LNCAP (cell line): ENCODE data around the gene TSHZ1.

Source experiments
- TF ChIP-seq, protein P1 (sequence below): fragments of 450-650 bp; IDR thresholded peaks from 2 replicates; pipeline ENCODE4 v1.5.1; 2017; ENCODE audit warnings: mild to moderate bottlenecking

TSHZ1 gene

GRCh38 chr18:75287700-75288099 lies 77.1 kb downstream of the TSHZ1 start:
- TF ChIP-seq, protein P1, sequence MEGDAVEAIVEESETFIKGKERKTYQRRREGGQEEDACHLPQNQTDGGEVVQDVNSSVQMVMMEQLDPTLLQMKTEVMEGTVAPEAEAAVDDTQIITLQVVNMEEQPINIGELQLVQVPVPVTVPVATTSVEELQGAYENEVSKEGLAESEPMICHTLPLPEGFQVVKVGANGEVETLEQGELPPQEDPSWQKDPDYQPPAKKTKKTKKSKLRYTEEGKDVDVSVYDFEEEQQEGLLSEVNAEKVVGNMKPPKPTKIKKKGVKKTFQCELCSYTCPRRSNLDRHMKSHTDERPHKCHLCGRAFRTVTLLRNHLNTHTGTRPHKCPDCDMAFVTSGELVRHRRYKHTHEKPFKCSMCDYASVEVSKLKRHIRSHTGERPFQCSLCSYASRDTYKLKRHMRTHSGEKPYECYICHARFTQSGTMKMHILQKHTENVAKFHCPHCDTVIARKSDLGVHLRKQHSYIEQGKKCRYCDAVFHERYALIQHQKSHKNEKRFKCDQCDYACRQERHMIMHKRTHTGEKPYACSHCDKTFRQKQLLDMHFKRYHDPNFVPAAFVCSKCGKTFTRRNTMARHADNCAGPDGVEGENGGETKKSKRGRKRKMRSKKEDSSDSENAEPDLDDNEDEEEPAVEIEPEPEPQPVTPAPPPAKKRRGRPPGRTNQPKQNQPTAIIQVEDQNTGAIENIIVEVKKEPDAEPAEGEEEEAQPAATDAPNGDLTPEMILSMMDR = no peak

DNA sequence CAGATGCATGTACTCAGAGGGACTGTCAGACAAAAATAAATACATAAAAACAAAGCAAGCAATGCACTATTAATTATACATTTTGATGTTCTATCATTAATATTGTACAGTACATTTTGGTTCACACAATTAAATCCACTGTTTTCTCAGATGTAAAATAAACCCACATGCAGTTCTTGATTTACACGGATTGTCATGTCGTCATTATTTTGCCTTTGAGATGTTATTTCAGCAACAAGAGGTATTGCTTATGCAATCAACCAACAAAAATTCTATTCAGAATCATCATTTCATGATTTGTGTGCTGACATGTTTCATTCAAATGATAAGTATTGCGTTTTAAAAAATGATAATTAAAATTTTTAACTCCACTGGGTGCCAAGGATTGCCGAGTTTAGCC lies 79.2 kb downstream of the TSHZ1 start:
- TF ChIP-seq, protein P1 = no peak

- TF ChIP-seq, protein P1 = no peak
Measured at GRCh38 chr18:75290737-75291358, 80.3 kb downstream of the TSHZ1 start.

DNA sequence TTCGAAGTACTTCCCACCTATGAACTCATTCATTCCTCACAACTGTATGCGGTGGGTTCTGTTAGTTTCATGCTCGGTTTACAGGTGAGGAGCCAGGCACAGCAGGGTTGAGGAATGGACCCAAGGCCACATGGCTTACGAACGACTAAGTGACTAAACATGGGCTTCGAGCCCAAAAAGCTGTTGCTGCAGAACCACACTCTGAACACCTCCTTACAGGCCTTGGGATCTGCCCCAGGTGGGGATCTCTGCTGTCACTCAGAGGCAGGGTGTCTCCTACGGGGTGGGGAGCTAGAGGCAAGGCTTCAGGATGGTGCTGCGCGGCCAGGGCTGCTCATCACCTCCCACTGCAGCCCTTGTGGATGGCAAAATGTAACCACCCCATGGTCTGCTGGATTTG lies 80.9 kb downstream of the TSHZ1 start:
- TF ChIP-seq, protein P1 = no peak

GRCh38 chr18:75293591-75293990 lies 83.0 kb downstream of the TSHZ1 start:
- TF ChIP-seq, protein P1 = no peak

DNA sequence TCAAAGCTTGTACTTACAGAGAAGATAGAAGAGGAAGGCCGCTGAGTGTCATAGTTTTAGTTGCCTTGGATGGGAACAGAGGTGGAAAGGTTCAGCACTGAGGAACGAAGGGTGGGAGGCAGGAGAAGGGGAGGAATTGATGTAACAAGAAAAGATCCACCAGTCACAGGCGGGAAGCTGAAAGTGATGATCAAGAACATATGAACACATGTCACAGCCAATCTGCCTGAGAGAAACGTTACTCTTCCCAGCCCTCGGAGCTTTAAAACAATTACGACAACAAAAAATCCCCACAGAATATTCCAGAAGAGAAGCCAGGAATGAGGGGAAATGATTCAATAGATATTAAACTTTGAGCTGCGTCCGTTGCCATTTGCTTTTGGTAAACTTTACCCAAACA lies 87.1 kb downstream of the TSHZ1 start:
- TF ChIP-seq, protein P1 = no peak

DNA sequence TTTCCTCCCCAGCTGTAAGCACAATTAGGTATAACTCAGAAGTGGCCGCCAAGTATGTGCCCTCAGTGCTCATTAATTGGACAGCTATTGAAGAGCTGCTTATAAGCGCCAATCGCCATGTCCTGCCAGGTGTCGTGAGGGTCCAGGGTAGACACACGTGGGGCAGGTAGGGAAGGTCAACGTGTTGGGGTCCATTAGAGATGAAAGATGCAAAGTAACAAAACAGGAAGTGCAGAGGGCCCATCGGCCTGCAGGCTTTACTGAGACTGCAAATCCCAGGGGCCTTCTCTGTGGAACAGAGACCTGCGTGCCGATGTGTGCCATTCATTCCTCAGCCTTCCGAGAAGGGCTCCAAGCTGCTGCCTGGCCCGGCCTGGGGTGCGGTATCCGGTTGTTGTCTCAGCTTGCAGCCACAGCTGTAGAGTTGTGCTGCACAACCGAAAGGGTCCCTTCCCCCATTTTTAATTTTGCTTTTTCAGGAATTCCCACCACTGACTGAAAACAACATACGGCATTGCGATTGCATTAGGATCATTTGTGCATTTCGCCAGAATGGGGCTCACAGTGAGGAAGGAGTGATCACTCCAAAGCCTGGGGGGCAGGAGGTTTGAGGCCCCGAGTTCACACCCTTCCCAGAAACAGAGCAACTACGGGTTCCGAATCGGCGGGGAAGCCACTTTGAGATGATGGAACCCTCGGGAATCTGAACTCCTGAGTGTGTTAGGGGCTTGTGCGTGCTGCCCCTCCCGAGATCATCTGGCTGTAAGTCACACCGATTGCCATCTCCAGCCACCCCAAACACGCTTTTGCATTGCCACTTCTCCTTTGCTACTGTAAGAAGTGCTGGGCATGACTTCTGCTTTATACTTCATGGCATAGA lies 94.3 kb downstream of the TSHZ1 start:
- TF ChIP-seq, protein P1 = no peak
